Measurements from ENCODE around the gene PACS2.
A peak's percentile ranks its signal among the peaks of the same experiment; 100 is the strongest.

PACS2 gene

DNA sequence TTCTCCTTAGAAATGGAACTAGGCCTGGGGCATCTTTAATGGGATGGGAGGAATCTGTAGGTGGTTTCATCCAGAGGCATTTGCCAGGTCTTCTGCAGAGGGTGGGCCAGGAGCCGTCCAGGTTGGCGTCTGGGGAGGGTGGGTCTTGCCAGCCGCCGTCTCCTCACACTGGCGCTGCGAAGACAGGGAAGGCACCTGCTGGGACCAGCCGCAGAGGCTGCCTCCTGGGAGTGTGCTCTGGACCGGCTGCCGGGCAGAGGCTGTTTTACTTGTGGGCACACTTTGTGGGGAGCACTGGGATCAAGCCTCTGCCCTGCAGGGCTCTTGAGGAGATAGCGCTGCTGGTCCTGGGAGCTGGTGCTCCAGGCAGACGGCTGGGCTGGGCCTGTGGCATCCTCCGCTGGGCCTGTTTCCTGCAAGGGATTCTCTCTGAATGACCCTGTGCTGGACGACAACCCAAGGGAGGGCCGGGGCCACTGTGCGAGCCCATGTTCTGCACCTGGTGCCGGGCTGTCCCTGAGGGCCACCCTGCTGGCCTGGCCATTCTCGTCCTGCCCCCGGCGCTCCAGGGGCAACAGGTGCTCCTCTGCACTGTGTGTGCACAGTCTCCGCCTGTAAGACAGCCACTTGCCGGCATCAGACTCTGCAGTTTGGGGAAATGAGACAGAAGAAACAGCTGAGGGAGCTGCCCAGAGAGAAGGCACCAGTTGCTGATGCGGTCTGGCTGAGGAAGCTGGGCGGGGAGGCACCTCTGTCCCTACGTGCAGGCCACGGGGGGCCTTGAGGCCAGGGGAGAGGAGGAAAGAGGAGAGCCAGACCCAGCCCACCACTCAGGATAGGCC lies 73.8 kb downstream of the PACS2 start:
- DNase-seq (ENCODE audit: low read depth in 2 of 2) = no peak

DNA sequence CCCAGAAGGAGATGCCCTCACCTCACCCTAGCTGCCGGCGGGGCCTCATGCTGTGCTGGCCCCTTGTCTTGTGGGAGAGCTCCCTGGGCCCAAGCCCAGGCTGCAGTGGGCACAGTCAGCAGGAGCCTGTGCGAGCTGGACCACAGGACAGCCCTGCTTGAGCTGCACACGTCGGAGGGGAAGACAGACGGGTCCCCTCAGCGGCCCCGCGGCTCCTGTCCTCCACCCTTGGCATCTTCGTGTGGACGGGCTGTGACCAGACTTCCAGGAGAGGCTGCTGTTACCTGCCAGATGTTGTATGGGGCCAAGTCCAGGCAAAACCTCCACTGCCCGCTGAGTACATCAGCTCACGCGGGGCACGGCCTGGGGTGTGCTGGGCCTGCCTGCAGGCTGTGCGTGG lies 74.4 kb downstream of the PACS2 start:
- DNase-seq (ENCODE audit: low read depth in 2 of 2) = no peak

DNA sequence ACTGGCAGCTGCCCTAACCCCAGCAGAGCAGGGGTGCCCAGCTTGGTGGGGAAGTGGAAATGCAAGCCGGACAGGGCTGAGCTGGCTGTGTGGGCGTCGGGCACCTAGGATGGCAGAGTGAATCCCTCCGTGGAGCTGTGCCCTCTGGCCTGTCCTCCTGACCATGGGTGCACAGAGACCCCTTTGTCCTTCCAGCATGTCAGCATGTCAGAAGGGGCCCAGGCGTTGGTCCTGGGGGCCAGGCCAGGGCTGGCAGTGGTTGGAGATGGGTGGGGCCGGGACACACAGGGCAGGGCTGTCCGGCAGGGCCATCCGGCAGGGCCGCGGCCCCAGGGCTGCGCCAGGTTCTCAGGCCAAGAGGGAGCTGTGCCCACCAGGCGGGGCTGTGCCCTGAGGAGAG lies 75.0 kb downstream of the PACS2 start:
- no peak for DNase-seq (ENCODE audit: low read depth in 2 of 2)

DNA sequence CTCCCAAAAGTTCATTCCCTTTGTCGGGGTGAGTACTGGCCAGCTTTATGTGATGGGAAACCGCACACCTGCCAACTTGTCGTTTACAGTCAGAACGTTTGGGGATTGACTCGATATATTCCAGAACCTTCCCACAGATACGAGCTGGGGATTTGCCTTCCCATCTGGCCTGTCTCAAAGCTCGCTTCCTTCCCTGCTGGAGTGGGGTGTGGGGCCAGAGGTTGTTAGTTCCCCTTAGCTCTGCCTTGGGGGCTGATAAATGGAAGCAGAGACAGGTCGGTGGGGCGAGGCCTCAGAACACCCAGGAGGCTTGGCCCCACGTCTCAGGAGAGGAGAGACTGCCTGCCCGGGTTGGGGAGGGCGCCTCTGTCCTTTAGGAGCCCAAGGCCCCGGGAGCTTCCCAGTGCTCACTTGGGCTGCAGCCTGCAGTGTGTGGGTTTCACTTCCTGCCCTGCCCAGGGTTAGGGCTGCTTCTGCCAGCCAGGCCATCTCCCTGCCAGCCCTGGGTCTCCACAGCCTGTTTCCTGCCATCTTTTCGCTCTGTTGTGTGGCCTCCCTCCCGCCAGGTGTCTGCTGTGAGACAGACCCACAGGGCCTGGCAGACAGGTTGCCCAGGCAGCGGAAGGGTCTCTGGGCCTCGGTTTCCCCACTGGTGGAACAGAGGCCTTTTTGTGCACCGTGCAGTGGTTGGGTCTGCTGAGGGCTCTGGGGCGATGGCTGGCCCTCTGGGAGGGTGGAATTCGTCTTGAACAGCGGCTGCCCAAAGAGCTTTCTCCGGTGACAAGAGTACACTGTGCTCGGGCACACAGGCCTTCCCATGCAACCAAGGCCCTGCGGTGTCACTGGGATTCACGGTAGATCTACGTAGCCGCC lies 75.7 kb downstream of the PACS2 start:
- no peak for DNase-seq (ENCODE audit: low read depth in 2 of 2)

DNA sequence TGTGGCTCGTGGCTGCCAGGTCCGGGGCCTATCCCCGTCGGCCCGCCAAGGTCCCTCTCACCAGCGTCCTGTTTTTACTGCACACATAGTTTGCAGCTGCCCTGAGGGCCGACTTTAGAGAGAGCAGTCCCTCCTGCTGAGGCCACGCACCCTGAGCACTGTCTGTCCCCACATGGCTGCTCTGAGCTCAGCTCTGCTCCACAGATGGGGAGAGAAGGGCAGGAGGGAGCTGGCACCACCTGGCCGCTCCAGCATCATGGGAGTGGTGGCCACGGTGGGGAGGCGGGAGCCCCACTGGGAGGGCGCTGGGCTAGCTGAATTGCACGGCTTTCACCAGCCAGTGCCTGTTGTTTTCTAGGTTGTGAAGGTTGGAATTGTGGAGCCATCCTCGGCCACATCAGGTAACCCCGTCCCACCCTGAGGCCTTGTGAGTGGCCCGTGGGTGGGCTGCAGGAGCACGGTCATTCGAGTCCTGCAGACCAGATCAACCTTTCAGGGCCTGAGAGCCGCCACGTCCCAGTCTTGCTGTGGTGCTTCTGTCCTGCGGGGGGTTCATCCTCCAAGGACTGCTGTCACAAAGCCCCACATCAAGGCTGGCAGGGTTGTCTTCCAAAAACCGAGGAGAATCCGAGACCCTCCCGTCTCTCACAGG lies 76.4 kb downstream of the PACS2 start:
- DNase-seq (ENCODE audit: low read depth in 2 of 2) = no peak

DNA sequence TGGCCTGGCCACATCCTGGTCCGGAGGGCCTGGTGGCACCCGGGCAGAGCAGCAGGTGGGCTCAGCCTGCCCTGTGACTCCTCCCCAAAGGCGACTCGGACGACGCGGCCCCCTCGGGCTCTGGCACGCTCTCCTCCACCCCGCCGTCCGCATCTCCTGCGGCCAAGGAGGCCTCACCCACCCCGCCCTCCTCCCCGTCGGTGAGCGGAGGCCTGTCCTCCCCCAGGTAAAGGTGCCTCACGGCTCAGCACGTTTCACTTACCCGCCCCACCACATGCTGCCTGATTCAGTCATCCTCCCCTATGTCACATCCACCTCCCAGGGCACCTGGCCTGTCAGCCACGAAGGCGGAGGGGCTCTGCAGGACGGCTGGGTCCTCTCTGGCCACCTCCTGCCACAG lies 77.0 kb downstream of the PACS2 start:
- DNase-seq (ENCODE audit: low read depth in 2 of 2) = no peak

DNA sequence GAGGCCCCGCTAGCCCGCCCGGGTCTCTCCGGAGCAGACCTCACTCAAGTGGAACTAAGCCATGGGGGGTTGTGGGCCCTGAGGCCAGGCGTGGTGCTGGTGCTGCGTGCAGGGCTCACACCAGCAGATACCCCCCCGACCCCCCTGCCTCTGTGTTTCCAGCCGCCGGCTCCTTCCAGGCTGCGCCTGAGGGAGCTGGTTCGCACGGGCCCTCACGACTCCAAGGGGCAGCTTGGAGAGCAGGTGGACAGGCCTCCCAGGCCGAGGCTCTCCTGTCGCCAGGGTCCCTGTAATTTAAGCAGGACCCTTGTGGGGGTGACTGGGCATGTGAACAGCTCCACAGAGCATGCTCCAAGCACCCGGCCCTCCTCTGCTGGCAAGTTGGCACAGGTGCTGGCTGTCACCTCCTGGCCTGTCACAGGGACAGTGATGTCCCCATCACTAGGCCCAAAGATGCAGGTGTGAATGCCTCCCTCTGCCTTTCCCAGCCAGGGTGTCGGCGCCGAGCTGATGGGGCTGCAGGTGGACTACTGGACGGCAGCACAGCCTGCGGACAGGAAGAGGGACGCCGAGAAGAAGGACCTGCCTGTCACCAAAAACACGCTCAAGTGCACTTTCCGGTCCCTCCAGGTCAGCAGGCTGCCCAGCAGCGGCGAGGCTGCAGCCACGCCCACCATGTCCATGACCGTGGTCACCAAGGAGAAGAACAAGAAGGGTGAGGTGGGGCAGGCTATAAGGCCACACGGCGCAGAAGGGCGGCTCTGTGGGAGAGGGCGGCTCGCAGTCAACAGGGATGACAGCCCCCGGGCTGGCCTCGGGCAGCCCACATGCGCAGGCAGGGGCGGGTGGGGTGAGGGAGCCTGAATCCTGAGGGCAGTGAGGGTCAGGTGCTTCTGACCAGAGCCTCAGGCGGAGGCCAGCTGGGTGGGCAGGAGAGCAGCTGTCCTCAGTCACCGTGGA lies 77.9 kb downstream of the PACS2 start:
- no peak for DNase-seq (ENCODE audit: low read depth in 2 of 2)

DNA sequence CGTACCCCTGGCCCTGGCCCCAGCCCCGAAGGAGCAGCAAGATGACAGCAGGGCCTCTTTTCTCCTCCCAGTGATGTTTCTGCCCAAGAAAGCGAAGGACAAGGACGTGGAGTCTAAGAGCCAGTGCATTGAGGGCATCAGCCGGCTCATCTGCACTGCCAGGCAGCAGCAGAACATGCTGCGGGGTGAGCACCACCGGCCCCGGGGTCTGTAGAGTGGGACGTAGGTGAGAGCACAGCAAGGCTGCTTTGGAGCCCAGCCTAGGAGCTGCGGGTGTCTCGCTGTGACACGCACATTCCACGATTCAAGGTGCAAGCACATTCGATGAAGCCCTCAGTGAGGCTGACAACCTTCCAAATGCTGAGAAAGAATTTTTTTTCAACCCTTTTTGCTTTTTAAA lies 78.6 kb downstream of the PACS2 start:
- DNase-seq (ENCODE audit: low read depth in 2 of 2) = no peak

DNA sequence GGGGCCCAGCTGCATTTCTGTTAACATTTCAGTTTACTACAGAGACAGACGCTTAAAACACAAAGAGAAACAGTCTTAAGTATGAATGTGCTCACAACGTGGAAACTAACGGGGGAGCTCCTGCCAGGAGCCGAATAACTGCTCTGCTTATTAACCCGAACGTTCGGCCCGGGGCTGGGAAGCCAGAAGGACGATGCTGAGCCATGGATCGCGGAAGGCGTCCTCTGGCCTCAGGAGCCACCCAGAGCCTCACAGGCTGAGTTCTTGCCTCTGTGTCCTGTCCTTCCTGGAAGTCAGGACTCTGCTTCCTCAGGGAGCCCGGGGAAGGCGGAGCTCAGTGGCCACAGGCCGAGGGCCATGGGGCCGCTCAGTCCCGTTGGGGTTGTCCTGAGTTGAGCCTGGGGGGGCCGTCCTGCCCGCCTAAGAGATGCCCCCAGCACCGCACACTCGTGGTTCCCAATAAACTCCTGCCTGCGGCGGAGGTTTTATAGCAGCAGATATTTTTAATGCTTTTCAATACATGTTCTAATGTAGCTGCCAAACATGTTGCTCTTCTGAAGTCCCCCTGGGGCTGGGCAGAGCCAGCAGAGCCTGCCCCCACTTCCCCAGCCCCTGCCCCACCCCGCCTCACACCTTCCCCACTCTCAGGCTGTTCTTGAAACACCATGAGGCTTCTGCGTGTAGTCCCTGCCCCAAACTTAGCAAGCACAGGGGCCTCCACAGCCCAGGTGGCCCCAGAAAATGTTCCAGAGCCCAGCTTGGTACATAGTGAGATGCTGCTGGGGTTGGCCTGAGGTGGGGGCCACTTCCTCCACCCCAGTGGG lies 80.4 kb downstream of the PACS2 start:
- no peak for DNase-seq (ENCODE audit: low read depth in 2 of 2)

DNA sequence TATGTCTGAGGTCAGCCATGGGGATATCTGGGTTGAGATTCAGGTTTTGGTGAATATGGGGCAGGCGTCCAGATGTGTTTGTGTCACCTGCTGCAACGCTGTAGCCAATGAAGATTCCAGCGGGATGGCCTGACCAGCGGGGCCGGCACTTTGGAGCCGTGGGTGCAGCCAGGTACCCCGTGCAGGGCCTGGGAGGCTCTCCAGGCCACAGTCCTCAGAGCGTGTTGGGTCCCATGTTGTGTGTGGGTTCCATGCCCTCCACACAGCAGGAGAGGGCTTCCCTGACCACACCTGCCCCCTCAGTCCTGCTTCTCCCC lies 80.9 kb downstream of the PACS2 start:
- no peak for DNase-seq (ENCODE audit: low read depth in 2 of 2)

DNA sequence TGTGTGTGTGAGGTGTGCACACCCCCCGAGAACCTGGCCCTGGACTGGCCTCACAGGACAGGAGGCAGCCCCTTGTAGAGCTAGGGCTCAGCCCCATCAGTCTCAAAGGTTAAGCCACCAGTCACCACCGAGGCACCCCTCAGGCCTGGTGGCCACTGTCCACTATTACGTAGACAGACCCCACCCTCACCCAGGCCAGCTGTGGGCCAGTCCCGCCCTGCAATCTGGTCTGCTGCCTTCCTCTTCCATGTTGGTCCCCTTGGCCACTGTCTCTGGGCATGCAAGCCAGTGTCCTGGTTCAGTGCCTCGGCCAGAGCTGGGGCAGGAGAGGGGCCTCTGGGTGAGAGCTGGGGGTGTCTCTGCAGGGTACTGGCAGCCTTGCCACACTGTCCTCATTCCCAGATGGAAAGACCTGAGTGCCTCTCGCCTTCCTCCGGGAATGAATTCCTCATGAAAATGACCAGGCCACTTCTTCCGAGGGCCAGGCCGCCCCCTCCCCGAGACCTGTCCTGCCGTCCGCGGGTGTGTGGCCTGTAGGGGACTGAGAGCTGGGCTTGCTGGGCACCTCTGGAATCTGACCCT lies 82.9 kb downstream of the PACS2 start:
- no peak for DNase-seq (ENCODE audit: low read depth in 2 of 2)

DNA sequence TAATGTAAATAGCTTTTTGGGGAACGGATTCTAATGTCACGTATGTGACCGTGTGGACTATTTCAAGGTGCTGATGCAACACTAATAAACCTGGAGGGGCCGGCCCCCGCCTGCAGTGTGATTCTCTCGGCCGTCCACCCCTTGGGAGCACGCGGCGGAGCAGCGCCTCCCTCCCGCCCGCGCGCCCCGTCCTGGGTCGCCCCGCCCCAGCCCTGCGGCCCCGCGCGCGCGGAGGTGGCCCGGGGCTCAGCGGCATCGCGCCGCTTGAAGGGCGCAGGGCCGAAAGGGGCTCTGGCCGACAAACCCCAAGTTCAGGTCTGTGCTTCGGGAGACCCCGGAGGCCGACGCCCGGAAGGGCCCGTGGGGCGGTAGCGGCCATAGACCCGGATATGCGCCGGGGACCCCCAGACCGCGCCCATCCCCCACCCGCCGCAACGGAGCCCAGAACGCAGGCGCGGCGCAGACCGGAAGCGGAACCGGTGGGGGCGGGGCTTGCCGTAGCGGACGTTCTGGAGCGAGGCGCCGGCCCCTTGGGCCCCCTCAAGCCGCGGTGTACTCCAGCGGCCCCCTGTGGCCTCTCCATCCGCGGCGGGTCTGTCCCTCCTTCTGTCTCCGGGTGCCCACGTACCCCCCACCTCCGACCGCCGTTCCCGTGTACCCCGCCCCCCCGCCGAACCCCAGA lies 83.6 kb downstream of the PACS2 start, which contains the start of gene TEX22:
Gene TEX22, plus strand, starts transcription at position 495 of the 682 bp plus-strand sequence. CDS start 803 bp downstream, outside the sequence.
- peak; percentile 91 to 99 for DNase-seq (ENCODE audit: low read depth in 2 of 2)

DNA sequence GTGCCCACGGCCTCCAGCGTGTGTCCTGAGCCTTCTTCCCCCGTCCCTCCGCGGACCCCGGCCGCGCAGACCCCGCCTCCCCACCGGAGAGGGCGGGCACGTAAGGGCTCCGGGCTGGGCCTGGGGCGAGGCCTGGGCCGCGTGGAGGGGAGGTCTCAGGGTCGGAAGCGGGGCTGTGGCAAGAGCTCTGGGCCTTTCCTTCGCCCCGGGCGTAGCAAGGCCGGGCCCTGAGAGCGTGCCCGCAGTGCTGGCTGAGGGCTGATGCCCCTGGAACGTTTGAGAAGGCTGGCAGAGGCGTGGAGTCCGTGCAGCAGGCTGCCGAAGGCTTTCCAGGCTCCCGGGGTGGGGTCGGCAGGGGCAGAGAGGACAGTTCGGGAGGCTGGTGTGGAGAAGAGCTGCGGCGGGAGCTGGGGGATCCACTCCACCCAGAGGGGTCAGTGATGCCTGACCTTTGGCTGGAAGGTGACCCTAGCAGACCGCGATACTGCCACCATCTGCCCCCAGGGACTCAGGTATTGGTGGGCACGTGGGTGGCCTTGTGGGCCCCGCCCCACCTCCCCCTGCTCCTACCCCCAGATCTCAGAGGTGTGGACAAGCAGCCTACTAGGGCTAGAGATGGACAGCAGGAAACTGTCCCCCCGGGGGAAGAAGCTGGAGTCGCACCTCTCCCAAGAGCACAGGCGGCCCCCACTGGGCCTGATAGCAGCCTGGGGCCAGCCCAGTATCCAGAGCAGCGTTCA lies 84.3 kb downstream of the PACS2 start:
- peak in 1 of 2 donors; percentile 60 for DNase-seq (ENCODE audit: low read depth in 2 of 2)

DNA sequence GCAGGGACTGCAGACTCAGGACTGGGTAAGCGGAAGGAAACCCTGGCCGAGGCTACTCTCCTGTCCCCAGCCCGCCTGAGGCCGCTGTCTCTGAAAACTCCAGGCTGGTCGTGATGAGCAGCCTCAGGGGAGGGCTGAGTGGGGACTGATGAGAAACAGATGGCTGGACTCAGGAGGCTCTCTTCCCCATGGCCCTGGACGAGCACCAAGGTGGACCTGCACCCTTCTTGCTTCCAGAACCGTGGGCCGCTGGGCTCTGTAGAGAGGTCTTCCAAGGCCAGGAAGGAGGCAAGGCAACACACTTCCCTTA lies 84.9 kb downstream of the PACS2 start:
- no peak for DNase-seq (ENCODE audit: low read depth in 2 of 2)

DNA sequence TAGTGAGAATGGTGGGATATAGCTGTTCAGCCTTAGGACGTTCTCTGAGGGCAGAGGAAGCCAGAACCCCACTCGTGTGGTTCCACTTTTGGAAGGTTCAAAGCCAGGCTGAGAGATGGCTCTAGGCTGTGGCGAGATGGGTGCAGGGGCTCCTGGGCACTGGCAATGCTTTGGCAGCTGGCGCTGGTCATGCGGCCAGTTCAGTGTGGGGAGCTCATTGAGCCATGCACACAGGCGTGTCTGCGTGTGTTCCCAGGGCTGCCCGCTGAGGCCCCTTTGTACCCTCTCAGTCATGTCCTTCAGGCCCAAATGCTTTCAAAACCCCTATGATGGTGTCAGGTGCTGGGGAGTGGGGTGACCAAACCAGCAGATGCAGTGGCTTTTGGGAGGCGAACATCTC lies 85.5 kb downstream of the PACS2 start:
- no peak for DNase-seq (ENCODE audit: low read depth in 2 of 2)

DNA sequence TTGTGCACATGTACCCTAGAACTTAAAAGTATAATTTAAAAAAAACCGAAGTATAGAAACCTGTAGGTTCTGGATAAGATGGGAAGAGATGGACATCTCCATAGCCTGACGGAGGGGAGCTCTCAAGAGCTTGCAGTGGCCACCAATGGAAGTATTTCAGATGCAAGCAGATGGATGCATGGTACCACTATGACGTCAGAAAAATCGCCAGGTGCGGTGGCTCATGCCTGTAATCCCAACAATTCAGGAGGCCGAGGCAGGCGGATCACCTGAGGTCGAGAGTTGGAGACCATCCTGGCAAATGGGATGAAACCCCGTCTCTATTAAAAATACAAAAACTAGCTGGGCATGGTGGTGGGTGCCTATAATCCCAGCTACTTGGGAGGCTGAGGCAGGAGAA lies 87.2 kb downstream of the PACS2 start:
- no peak for DNase-seq (ENCODE audit: low read depth in 2 of 2)

DNA sequence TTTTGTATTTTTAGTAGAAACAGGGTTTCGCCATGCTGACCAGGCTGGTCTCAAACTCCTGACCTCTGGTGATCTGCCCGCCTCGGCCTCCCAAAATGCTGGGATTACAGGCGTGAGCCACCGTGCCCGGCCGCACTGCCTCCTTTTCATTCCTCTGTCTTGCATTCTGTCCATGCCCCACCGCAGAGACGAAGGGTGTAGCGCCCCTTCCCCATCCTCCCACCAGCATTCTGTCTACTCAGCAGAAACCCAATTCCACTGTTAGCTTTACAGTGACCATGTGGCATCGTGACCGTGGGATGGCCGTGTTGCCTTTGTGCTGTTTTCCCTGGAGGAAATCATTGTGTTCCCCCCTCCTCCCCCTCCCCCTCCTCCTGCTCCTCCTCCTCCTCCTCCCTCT lies 94.0 kb downstream of the PACS2 start:
- no peak for DNase-seq (ENCODE audit: low read depth in 2 of 2)

DNA sequence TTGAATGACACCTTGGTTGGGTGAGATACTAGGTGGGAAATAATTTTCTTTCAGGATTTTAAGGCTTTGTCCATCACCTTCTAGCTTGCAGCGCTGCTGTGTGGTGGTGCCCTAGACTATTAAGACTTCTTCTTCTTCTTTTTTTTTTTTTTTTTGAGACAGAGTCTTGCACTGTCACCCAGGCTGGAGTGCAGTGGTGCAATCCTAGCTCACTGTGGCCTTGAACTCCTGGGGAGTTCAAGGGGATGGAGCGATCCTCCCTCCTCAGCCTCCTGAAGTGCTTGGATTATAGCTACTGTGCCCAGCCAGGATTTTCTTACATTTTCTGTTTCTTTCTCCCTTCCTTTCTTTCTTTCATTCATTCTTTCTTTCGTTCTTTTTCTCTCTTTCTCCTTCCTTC lies 94.8 kb downstream of the PACS2 start:
- no peak for DNase-seq (ENCODE audit: low read depth in 2 of 2)

DNA sequence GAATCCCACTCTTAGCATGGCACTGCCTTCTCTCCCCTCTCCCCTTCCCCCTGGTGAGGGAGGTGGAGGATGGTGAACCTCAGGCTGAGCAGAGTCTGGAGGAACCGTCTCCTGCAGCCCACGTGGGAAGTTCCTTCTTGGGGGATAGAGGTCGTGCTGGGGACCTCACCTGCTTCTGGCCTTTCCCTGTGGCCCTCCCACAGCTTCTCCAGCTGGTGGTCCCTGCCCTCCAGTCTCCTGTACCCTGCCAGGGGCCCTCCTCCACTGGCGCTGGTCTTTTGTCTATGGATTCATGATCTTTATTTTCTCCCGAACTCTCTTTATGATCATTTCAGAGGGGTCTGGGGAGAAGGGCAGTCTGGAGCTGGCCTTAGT lies 96.1 kb downstream of the PACS2 start:
- no peak for DNase-seq (ENCODE audit: low read depth in 2 of 2)

All from stimulated activated CD4-positive, alpha-beta T cell treated with anti-CD3 and anti-CD28 coated beads, Interleukin-1b, Interleukin-23, amount 100 ng/mL, for 4 hours (primary cell).